DOHH2 (cell line): ENCODE measurements around the gene GBGT1.

ENCODE experiments used
- EZH2phosphoT487 ChIP-seq: fragments of 200-600 bp; sonication (generic); IDR thresholded peaks from 2 replicates; pipeline ENCODE4 v1.6.1; 2017; ENCODE audit warnings: borderline replicate concordance, mild to moderate bottlenecking, antibody characterized with exemption, low read length, moderate library complexity, mixed read lengths
- TF ChIP-seq, protein P1 (sequence below): fragments of 200-600 bp; sonication (generic); IDR thresholded peaks from one replicate; pipeline ENCODE4 v1.5.1; 2014; ENCODE audit warnings: antibody characterized with exemption, mild to moderate bottlenecking, low read depth, low read length; ENCODE audit not compliant: poor library complexity, severe bottlenecking

DNA sequence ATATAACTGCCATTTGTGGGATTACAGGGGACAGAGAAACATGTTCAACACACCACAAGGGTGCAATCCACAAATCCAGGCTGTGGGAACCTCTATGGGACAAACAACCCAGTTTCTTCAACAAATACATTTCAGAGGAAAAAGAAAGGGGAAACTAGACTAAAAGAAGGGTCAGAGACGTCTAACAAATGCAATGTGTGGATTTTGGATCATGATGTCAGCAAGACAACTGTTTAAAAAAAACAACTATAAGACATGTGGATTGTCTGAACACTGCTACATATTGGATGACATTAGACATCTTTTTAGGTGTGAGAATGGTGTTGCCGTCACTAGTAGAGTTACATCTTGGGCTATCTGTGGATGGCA is 38.8 kb downstream of the GBGT1 start:
- TF ChIP-seq, protein P1, sequence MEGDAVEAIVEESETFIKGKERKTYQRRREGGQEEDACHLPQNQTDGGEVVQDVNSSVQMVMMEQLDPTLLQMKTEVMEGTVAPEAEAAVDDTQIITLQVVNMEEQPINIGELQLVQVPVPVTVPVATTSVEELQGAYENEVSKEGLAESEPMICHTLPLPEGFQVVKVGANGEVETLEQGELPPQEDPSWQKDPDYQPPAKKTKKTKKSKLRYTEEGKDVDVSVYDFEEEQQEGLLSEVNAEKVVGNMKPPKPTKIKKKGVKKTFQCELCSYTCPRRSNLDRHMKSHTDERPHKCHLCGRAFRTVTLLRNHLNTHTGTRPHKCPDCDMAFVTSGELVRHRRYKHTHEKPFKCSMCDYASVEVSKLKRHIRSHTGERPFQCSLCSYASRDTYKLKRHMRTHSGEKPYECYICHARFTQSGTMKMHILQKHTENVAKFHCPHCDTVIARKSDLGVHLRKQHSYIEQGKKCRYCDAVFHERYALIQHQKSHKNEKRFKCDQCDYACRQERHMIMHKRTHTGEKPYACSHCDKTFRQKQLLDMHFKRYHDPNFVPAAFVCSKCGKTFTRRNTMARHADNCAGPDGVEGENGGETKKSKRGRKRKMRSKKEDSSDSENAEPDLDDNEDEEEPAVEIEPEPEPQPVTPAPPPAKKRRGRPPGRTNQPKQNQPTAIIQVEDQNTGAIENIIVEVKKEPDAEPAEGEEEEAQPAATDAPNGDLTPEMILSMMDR: no peak
- TF ChIP-seq EZH2phosphoT487: no peak
